Calu3 (cell line): ENCODE data around the gene RNF213. TPM values are rescaled to one million over a fixed set of nuclear protein-coding genes. Genes with fewer than 3 reads are reported as not detected.

ENCODE experiments used
- BruUV-seq: library from RNA; stranded (reverse); fragments of 400-500 nt; replicated peaks from 2 replicates; lab custom pipeline; 2021; lab: Mats Ljungman, UMichigan
- CTCF ChIA-PET: fragments of 300-600 bp; sonication (Branson Sonifier 250); formaldehyde crosslinking; loops from one replicate; lab custom pipeline; 2022; ENCODE audit warnings: antibody characterized with exemption; lab: Charles Lee
- DNase-seq: peaks from one replicate; pipeline ENCODE4 v3.0.0; 2022
- H3K27ac Mint-ChIP-seq: one replicate; pipeline ENCODE4 v1.8.0; 2022; ENCODE audit warnings: mixed read lengths; ENCODE audit not compliant: unreplicated experiment
- H3K27me3 Mint-ChIP-seq: one replicate; pipeline ENCODE4 v1.8.0; 2022; ENCODE audit warnings: mixed read lengths; ENCODE audit not compliant: unreplicated experiment
- H3K36me3 Mint-ChIP-seq: one replicate; pipeline ENCODE4 v1.8.0; 2022; ENCODE audit warnings: mild to moderate bottlenecking, moderate library complexity, mixed read lengths; ENCODE audit not compliant: insufficient read depth, unreplicated experiment
- H3K4me1 Mint-ChIP-seq: one replicate; pipeline ENCODE4 v1.8.0; 2022; ENCODE audit warnings: mild to moderate bottlenecking, low read depth, mixed read lengths; ENCODE audit not compliant: unreplicated experiment
- H3K4me3 Mint-ChIP-seq: one replicate; pipeline ENCODE4 v1.8.0; 2022; ENCODE audit warnings: mild to moderate bottlenecking, low read depth, moderate library complexity, mixed read lengths; ENCODE audit not compliant: unreplicated experiment
- H3K9me3 Mint-ChIP-seq: one replicate; pipeline ENCODE4 v1.8.0; 2022; ENCODE audit warnings: low read depth, mixed read lengths; ENCODE audit not compliant: unreplicated experiment
- CTCF ChIP-seq: fragments of 200-600 bp; IDR thresholded peaks from one replicate; pipeline ENCODE4 v1.8.0; 2022; ENCODE audit warnings: antibody characterized with exemption; ENCODE audit not compliant: unreplicated experiment
- intact Hi-C: fragments of 100-400 bp; cut with micrococcal nuclease; formaldehyde crosslinking; loops from one replicate; pipeline ENCODE4 v1.10.0; 2022; ENCODE audit not compliant: unreplicated experiment
- total RNA-seq: library from RNA; stranded (reverse); gene quantifications from 2 replicates; pipeline ENCODE4 v1.2.3, GENCODE V29; 2022

RNF213 gene
- total RNA-seq, 1 experiment from 2014 or later = 221 TPM

DNA sequence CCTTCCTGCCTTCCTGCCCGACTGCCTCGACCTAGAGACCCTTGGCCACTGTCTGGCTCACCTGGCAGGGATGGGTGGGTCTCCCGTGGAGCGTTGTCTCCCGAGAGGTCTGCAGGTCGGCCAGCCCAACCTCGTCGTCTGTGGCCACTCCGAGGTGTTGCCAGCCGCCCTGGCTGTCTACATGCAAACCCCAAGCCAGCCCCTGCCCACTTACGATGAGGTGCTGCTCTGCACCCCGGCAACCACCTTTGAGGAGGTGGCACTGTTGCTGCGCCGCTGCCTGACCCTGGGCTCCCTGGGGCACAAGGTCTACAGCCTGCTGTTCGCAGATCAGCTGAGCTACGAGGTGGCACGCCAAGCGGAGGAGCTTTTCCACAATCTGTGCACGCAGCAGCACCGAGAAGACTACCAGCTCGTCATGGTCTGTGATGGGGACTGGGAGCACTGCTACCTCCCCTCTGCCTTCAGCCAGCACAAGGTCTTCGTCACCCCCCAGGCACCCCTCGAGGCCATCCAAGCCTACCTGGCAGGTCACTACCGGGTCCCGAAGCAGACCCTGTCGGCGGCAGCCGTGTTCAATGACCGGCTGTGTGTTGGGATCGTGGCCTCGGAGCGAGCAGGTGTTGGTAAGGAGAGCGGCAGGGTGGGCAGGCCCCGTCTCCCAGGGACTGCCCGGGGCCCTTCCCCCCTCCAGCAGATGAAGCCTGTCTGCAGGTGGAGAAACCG lies 79.2 kb downstream of the RNF213 start:
- TSS peak; percentile 52 for BruUV-seq
- CTCF ChIA-PET = no interaction called here
- Mint-ChIP-seq H3K36me3 (peaks cover 60% of the 10 kb centered on the region), H3K4me3 (no peak overlapping the region), H3K9me3 (no peaks in the 10 kb centered on the region), H3K4me1 (no peaks in the 10 kb centered on the region), H3K27me3 (no peaks in the 10 kb centered on the region), H3K27ac (no peak overlapping the region)
- DNase-seq = no peak
- no peak for TF ChIP-seq CTCF
- intact Hi-C loops = no loop called here

- Mint-ChIP-seq H3K9me3 (no peaks in the 10 kb centered on the region), H3K4me1 (no peaks in the 10 kb centered on the region), H3K27ac (no peak overlapping the region), H3K27me3 (no peaks in the 10 kb centered on the region), H3K36me3 (peaks cover 66% of the 10 kb centered on the region), H3K4me3 (no peak overlapping the region)
- intact Hi-C loops = no loop called here
- BruUV-seq = no TSS peak
- CTCF ChIA-PET = interaction anchor here (1.5 kb wide), 1 partner anchor 10 kb away, joined by 5 read pairs; no protein-coding TSS in a partner anchor
- no peak for DNase-seq
- no peak for TF ChIP-seq CTCF
Measured at GRCh38 chr17:80345321-80345720, 84.7 kb downstream of the RNF213 start.

DNA sequence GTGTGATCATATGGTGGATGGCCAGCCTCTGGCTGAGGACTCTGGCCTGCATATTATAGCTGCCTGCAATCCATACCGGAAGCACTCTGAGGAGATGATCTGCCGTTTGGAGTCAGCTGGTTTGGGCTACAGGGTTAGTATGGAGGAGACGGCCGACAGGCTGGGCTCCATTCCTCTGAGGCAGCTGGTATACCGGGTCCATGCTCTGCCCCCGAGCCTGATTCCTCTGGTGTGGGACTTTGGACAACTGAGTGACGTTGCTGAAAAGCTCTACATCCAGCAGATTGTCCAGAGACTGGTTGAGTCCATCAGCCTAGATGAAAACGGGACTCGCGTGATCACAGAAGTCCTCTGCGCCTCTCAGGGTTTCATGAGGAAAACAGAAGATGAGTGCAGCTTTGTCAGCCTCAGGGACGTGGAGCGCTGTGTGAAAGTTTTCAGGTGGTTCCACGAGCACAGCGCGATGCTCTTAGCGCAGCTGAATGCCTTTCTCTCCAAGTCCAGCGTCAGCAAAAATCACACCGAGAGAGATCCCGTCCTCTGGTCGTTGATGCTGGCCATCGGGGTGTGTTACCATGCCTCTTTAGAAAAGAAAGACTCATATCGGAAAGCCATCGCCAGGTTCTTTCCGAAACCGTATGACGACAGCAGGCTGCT lies 85.3 kb downstream of the RNF213 start:
- BruUV-seq = no TSS peak
- H3K27ac Mint-ChIP-seq = no peak overlapping the region
- peaks cover 61% of the 10 kb centered on the region for H3K36me3 Mint-ChIP-seq
- H3K4me3 Mint-ChIP-seq = no peak overlapping the region
- H3K4me1 Mint-ChIP-seq = no peaks in the 10 kb centered on the region
- DNase-seq = no peak
- intact Hi-C loops = no loop called here
- TF ChIP-seq CTCF = no peak
- no peaks in the 10 kb centered on the region for H3K9me3 Mint-ChIP-seq
- no peaks in the 10 kb centered on the region for H3K27me3 Mint-ChIP-seq
- CTCF ChIA-PET = interaction anchor here (1.5 kb wide), 1 partner anchor 10 kb away, joined by 5 read pairs; no protein-coding TSS in a partner anchor

DNA sequence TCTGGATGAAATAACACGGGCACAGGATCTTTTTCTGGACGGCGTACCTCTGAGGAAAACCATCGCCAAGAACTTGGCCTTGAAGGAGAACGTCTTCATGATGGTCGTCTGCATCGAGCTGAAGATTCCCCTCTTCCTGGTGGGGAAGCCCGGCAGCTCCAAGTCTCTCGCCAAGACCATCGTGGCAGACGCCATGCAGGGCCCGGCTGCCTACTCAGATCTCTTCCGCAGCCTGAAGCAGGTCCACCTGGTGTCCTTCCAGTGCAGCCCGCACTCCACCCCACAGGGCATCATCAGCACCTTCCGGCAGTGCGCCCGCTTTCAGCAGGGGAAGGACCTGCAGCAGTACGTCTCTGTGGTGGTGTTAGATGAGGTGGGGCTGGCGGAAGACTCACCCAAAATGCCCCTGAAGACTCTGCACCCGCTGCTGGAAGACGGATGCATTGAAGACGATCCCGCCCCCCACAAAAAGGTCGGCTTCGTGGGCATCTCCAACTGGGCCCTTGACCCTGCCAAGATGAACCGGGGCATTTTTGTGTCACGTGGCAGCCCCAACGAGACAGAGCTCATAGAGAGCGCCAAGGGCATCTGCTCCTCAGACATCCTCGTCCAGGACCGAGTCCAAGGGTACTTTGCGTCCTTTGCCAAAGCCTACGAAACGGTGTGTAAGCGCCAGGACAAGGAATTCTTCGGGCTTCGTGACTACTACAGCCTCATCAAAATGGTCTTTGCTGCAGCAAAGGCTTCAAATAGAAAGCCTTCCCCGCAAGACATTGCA lies 86.0 kb downstream of the RNF213 start:
- no peak overlapping the region for H3K27ac Mint-ChIP-seq
- CTCF ChIA-PET = no interaction called here
- H3K27me3 Mint-ChIP-seq = no peaks in the 10 kb centered on the region
- DNase-seq = no peak
- H3K36me3 Mint-ChIP-seq = peaks cover 59% of the 10 kb centered on the region
- no peak for TF ChIP-seq CTCF
- BruUV-seq = TSS peak; percentile 10
- no peaks in the 10 kb centered on the region for H3K9me3 Mint-ChIP-seq
- no peaks in the 10 kb centered on the region for H3K4me1 Mint-ChIP-seq
- H3K4me3 Mint-ChIP-seq = no peak overlapping the region
- intact Hi-C loops = no loop called here
